HepG2 (cell line): ENCODE data around the gene KRT27. TPM values are rescaled to one million over a fixed set of nuclear protein-coding genes. Genes with fewer than 3 reads are reported as not detected.

Experiments used
- ATAC-seq: fragments of 200-7000 bp; cut with Tn5 transposase; 3 replicates; pipeline ENCODE4 v1.9.1; 2020; ENCODE audit warnings: mild to moderate bottlenecking, moderate library complexity
- BruUV-seq: library from RNA; stranded (reverse); fragments of 400-500 nt; replicated peaks from 2 replicates; lab custom pipeline; 2021; lab: Mats Ljungman, UMichigan
- CTCF ChIA-PET: fragments of 300-600 bp; formaldehyde crosslinking; extraction: SDS; loops from one replicate; lab custom pipeline; 2021; ENCODE audit warnings: low total read pairs, inconsistent platforms, low intra/inter-chr PET ratio; lab: Yijun Ruan, JAX
- POLR2A ChIA-PET: fragments of 350-600 bp; sonication (Branson Sonifier 250); formaldehyde crosslinking; loops from one replicate; lab custom pipeline; 2020; ENCODE audit warnings: antibody characterized with exemption, inconsistent platforms; lab: Yijun Ruan, JAX
- DNase-seq: peaks from one replicate; pipeline ENCODE4 v3.0.0-alpha.2; 2015; ENCODE audit warnings: low spot score
- FAIRE-seq: peaks from 3 replicates; lab custom pipeline; 2011; peaks lifted over from hg19 to GRCh38; lab: Jason Lieb, UNC
- H2AFZ ChIP-seq: one replicate; pipeline ENCODE4 v1.6.1; 2011; ENCODE audit warnings: low read length, inconsistent platforms
- H3K27ac ChIP-seq: fragments of 300-600 bp; 3 replicates; pipeline ENCODE4 v1.8.0; 2011; ENCODE audit warnings: mixed run types, mild to moderate bottlenecking, mixed read lengths, low read length, inconsistent platforms; ENCODE audit not compliant: insufficient read depth; ENCODE audit errors: extremely low read length
- H3K27me3 ChIP-seq, 2 experiments: fragments of 200-600 bp in 1 of 2; 2 replicates in 1 of 2; 3 replicates in 1 of 2; pipeline versions ENCODE4 v1.6.0 to v1.8.0; 2011; ENCODE audit warnings: low read length in 2 of 2, mild to moderate bottlenecking in 2 of 2, moderate library complexity in 2 of 2, inconsistent platforms in 1 of 2; ENCODE audit not compliant: insufficient read depth in 2 of 2, control insufficient read depth in 1 of 2
- H3K36me3 ChIP-seq, 2 experiments: fragments of 200-600 bp in 1 of 2; replicated peaks in 1 of 2; 2 replicates in 1 of 2; 3 replicates in 1 of 2; pipeline versions ENCODE4 v1.5.1 to v1.8.0; 2011; ENCODE audit warnings: low read length in 2 of 2, inconsistent platforms in 1 of 2; ENCODE audit not compliant: insufficient read depth in 2 of 2, control insufficient read depth in 1 of 2
- H3K4me1 ChIP-seq: 2 replicates; pipeline ENCODE4 v1.5.1; 2012; ENCODE audit warnings: low read length, inconsistent platforms; ENCODE audit not compliant: insufficient read depth
- H3K4me2 ChIP-seq: 2 replicates; pipeline ENCODE4 v1.6.0; 2011; ENCODE audit warnings: low read depth, low read length, inconsistent platforms
- H3K4me3 ChIP-seq, 3 experiments: fragments of 200-600 bp in 1 of 3; sonication (generic), shearing (Covaris generic) in 1 of 3; replicated peaks in 1 of 3; 2 replicates each; pipeline ENCODE4 v1.5.1; 2011 to 2016; ENCODE audit warnings: low read length in 3 of 3, inconsistent platforms in 2 of 3, low read depth in 2 of 3, mild to moderate bottlenecking in 2 of 3, control low read depth in 1 of 3, mixed read lengths in 1 of 3; ENCODE audit not compliant: insufficient read depth in 1 of 3
- H3K79me2 ChIP-seq: one replicate; pipeline ENCODE4 v1.6.1; 2011; ENCODE audit warnings: low read length, inconsistent platforms; ENCODE audit not compliant: insufficient read depth
- H3K9ac ChIP-seq: 2 replicates; pipeline ENCODE4 v1.6.0; 2011; ENCODE audit warnings: mild to moderate bottlenecking, low read depth, low read length, inconsistent platforms; ENCODE audit not compliant: insufficient read depth
- H3K9me3 ChIP-seq: 2 replicates; pipeline ENCODE4 v1.5.1; 2012; ENCODE audit warnings: mild to moderate bottlenecking, low read length
- H4K20me1 ChIP-seq: 2 replicates; pipeline ENCODE4 v1.6.0; 2011; ENCODE audit warnings: inconsistent platforms, mild to moderate bottlenecking, low read length, moderate library complexity; ENCODE audit not compliant: insufficient read depth
- HIVEP1 ChIP-seq: sonication (generic); formaldehyde crosslinking; IDR thresholded peaks from 2 replicates; pipeline ENCODE4 v1.4.0; 2020; ENCODE audit warnings: mild to moderate bottlenecking, missing genetic modification reagents
- NBN ChIP-seq: fragments of 450-650 bp; conservative IDR thresholded peaks from 2 replicates; pipeline ENCODE4 v1.6.1; 2017
- NR2F6 ChIP-seq, 2 experiments: IDR thresholded peaks; 2 replicates each; pipeline ENCODE4 v1.6.1; 2016; ENCODE audit warnings: antibody characterized with exemption in 1 of 2, mild to moderate bottlenecking in 1 of 2
- PHF8 ChIP-seq: sonication (generic); formaldehyde crosslinking; IDR thresholded peaks from 2 replicates; pipeline ENCODE4 v1.5.0; 2020; ENCODE audit warnings: missing genetic modification reagents
- TAF15 ChIP-seq: fragments of 200-400 bp; formaldehyde crosslinking; IDR thresholded peaks from one replicate; pipeline ENCODE4 v1.6.1; 2018; ENCODE audit warnings: mild to moderate bottlenecking, low read depth, low read length; ENCODE audit not compliant: poor library complexity, severe bottlenecking
- TEAD2 ChIP-seq: sonication (generic); formaldehyde crosslinking; IDR thresholded peaks from 2 replicates; pipeline ENCODE4 v1.9.0; 2021; ENCODE audit warnings: missing genetic modification reagents
- ZFP1 ChIP-seq: IDR thresholded peaks from 2 replicates; pipeline ENCODE4 v1.6.1; 2016
- ZNF101 ChIP-seq: sonication (generic); formaldehyde crosslinking; IDR thresholded peaks from 2 replicates; pipeline ENCODE4 v1.4.0; 2020; ENCODE audit warnings: mild to moderate bottlenecking, low read depth, missing genetic modification reagents, borderline replicate concordance
- ZNF766 ChIP-seq: sonication (generic); formaldehyde crosslinking; IDR thresholded peaks from 2 replicates; pipeline ENCODE4 v1.5.0; 2020; ENCODE audit warnings: missing genetic modification reagents, borderline replicate concordance
- WGBS: methylation state at CpG from one replicate; pipeline ENCODE4 v1.1.6; 2017; ENCODE audit warnings: low lambda C conversion rate; 5-methylcytosine and 5-hydroxymethylcytosine counted together
- in situ Hi-C: cut with HindIII; loops from 2 replicates; pipeline ENCODE4 v1.10.0; 2017; ENCODE audit warnings: low pct_unique_long_range_greater_than_20kb; ENCODE audit not compliant: extremely low pct_ligation_motif_present
- intact Hi-C: fragments of 100-400 bp; cut with micrococcal nuclease; formaldehyde crosslinking; loops from one replicate; pipeline ENCODE4 v1.10.0; 2022; ENCODE audit not compliant: unreplicated experiment
- polyA plus RNA-seq, 8 experiments: library from polyadenylated mRNA; depleted of rRNA in 3 of 8; stranded (reverse) in 7 of 8; unstranded in 1 of 8; fragments of >200 nt; fragmentation: Illumina TruSeq in 4 of 8; extraction: Trizol in 4 of 8; gene quantifications; 2 replicates each; pipeline versions ENCODE4 v1.2.1 to v1.2.3, GENCODE V29; 2011 to 2016; ENCODE audit warnings: low read depth in 4 of 8, missing spikeins in 1 of 8, mixed read lengths in 1 of 8; ENCODE audit not compliant: insufficient read depth in 1 of 8
- total RNA-seq, 5 experiments: library from RNA; depleted of rRNA; stranded (reverse); fragments of >200 nt; fragmentation: Illumina TruSeq; extraction: Trizol; gene quantifications; 2 replicates each; pipeline ENCODE4 v1.2.3, GENCODE V29; 2016; ENCODE audit warnings: low read depth in 1 of 5
- TF ChIP-seq, protein P1 (sequence below): conservative IDR thresholded peaks from 2 replicates; pipeline ENCODE4 v1.6.1; 2018; ENCODE audit warnings: missing genetic modification reagents
- TF ChIP-seq, protein P2 (sequence below): sonication (generic); formaldehyde crosslinking; IDR thresholded peaks from 2 replicates; pipeline ENCODE4 v1.5.1; 2020; ENCODE audit warnings: missing genetic modification reagents, mild to moderate bottlenecking, borderline replicate concordance
- TF ChIP-seq, protein P3 (sequence below): sonication (generic); formaldehyde crosslinking; conservative IDR thresholded peaks from 2 replicates; pipeline ENCODE4 v1.8.0; 2022; ENCODE audit warnings: missing genetic modification reagents
- TF ChIP-seq, protein P4 (sequence below): IDR thresholded peaks from 2 replicates; pipeline ENCODE4 v1.6.1; 2016; ENCODE audit warnings: low read depth
- TF ChIP-seq, protein P5 (sequence below): IDR thresholded peaks from 2 replicates; pipeline ENCODE4 v1.6.1; 2016; ENCODE audit warnings: missing compliant biosample characterization, missing genetic modification reagents, borderline replicate concordance
- TF ChIP-seq, protein P6 (sequence below): sonication (generic); formaldehyde crosslinking; IDR thresholded peaks from 2 replicates; pipeline ENCODE4 v1.5.1; 2020; ENCODE audit warnings: mild to moderate bottlenecking, missing genetic modification reagents, borderline replicate concordance

Gene KRT27
- total and polyA plus RNA-seq, 2 of the 13 experiments (the other 11 are each of a cell fraction or from before 2014, with no cell fraction given), result not detected

DNA sequence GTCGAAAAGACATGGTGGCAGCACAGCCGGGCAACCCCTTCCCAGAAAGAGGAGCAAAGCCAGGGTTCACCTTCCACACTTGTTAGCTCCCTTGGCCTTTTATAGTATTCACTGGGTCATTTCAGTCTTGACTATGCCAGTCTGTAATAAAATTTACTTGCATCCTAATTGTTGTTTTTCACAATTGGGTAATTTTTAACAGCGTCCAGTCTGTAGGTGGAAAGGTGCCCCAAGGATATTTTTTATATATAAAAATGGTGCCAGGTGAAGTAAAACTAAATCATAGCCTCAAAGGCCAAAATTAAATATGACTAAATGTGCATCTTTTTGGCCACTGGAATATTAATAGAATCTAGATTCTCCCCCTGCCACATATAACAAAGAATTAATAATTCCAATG lies 10.2 kb downstream of the KRT27 start, which contains the start of gene KRT26:
TSS of gene KRT26 (minus strand) at position 101 of the 400 bp plus-strand sequence. CDS start at position 13, 88 bp downstream.
- BruUV-seq, result no TSS peak
- H3K9me3 ChIP-seq, result no peaks in the 10 kb centered on the region
- H3K9ac ChIP-seq, result no peak within 1 kb of the TSS
- H4K20me1 ChIP-seq, result no peaks in the 10 kb centered on the region
- ChIA-PET CTCF (no interaction called here), POLR2A (no interaction called here)
- in situ Hi-C loops, result no loop called here
- no peaks in the 10 kb centered on the region for H3K36me3 ChIP-seq
- no peak within 1 kb of the TSS for H2AFZ ChIP-seq
- H3K4me1 ChIP-seq, result no peaks in the 10 kb centered on the region
- H3K4me2 ChIP-seq, result no peak within 1 kb of the TSS
- 3% methylated on average over 3 of the region's 3 CpGs for WGBS
- intact Hi-C loops, result no loop called here
- peaks cover 0 to 15% of the 10 kb centered on the region in 2 experiments; a peak in 4 of 5 replicates for H3K27me3 ChIP-seq
- FAIRE-seq, result no peak
- DNase-seq, result no peak
- no peak within 1 kb of the TSS for H3K27ac ChIP-seq
- H3K79me2 ChIP-seq, result no peaks in the 10 kb centered on the region
- no peak within 1 kb of the TSS for H3K4me3 ChIP-seq
- no peak for ATAC-seq
- TF ChIP-seq ZNF766 (no peak), TAF15 (no peak), ZFP1 (no peak), ZNF101 (CRISPR knock-in tag) (no peak), PHF8 (CRISPR knock-in tag) (no peak), TEAD2 (CRISPR knock-in tag) (no peak), NR2F6 (IDR thresholded peaks at IDR 0.05) (no peak), NR2F6 (CRISPR knock-in tag; IDR thresholded peaks at IDR 0.05) (no peak), HIVEP1 (CRISPR knock-in tag) (no peak), NBN (no peak)
- TF ChIP-seq, protein P1, sequence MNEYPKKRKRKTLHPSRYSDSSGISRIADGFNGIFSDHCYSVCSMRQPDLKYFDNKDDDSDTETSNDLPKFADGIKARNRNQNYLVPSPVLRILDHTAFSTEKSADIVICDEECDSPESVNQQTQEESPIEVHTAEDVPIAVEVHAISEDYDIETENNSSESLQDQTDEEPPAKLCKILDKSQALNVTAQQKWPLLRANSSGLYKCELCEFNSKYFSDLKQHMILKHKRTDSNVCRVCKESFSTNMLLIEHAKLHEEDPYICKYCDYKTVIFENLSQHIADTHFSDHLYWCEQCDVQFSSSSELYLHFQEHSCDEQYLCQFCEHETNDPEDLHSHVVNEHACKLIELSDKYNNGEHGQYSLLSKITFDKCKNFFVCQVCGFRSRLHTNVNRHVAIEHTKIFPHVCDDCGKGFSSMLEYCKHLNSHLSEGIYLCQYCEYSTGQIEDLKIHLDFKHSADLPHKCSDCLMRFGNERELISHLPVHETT, result no peak
- TF ChIP-seq, protein P2, sequence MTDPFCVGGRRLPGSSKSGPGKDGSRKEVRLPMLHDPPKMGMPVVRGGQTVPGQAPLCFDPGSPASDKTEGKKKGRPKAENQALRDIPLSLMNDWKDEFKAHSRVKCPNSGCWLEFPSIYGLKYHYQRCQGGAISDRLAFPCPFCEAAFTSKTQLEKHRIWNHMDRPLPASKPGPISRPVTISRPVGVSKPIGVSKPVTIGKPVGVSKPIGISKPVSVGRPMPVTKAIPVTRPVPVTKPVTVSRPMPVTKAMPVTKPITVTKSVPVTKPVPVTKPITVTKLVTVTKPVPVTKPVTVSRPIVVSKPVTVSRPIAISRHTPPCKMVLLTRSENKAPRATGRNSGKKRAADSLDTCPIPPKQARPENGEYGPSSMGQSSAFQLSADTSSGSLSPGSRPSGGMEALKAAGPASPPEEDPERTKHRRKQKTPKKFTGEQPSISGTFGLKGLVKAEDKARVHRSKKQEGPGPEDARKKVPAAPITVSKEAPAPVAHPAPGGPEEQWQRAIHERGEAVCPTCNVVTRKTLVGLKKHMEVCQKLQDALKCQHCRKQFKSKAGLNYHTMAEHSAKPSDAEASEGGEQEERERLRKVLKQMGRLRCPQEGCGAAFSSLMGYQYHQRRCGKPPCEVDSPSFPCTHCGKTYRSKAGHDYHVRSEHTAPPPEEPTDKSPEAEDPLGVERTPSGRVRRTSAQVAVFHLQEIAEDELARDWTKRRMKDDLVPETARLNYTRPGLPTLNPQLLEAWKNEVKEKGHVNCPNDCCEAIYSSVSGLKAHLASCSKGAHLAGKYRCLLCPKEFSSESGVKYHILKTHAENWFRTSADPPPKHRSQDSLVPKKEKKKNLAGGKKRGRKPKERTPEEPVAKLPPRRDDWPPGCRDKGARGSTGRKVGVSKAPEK, result no peak
- TF ChIP-seq, protein P3, sequence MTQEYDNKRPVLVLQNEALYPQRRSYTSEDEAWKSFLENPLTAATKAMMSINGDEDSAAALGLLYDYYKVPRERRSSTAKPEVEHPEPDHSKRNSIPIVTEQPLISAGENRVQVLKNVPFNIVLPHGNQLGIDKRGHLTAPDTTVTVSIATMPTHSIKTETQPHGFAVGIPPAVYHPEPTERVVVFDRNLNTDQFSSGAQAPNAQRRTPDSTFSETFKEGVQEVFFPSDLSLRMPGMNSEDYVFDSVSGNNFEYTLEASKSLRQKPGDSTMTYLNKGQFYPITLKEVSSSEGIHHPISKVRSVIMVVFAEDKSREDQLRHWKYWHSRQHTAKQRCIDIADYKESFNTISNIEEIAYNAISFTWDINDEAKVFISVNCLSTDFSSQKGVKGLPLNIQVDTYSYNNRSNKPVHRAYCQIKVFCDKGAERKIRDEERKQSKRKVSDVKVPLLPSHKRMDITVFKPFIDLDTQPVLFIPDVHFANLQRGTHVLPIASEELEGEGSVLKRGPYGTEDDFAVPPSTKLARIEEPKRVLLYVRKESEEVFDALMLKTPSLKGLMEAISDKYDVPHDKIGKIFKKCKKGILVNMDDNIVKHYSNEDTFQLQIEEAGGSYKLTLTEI (CRISPR knock-in tag), result no peak
- TF ChIP-seq, protein P4, sequence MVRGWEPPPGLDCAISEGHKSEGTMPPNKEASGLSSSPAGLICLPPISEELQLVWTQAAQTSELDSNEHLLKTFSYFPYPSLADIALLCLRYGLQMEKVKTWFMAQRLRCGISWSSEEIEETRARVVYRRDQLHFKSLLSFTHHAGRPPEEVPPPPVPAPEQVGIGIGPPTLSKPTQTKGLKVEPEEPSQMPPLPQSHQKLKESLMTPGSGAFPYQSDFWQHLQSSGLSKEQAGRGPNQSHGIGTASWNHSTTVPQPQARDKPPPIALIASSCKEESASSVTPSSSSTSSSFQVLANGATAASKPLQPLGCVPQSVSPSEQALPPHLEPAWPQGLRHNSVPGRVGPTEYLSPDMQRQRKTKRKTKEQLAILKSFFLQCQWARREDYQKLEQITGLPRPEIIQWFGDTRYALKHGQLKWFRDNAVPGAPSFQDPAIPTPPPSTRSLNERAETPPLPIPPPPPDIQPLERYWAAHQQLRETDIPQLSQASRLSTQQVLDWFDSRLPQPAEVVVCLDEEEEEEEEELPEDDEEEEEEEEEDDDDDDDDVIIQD, result no peak
- TF ChIP-seq, protein P5, sequence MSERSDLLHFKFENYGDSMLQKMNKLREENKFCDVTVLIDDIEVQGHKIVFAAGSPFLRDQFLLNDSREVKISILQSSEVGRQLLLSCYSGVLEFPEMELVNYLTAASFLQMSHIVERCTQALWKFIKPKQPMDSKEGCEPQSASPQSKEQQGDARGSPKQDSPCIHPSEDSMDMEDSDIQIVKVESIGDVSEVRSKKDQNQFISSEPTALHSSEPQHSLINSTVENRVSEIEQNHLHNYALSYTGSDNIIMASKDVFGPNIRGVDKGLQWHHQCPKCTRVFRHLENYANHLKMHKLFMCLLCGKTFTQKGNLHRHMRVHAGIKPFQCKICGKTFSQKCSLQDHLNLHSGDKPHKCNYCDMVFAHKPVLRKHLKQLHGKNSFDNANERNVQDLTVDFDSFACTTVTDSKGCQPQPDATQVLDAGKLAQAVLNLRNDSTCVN (CRISPR knock-in tag), result no peak
- TF ChIP-seq, protein P6, sequence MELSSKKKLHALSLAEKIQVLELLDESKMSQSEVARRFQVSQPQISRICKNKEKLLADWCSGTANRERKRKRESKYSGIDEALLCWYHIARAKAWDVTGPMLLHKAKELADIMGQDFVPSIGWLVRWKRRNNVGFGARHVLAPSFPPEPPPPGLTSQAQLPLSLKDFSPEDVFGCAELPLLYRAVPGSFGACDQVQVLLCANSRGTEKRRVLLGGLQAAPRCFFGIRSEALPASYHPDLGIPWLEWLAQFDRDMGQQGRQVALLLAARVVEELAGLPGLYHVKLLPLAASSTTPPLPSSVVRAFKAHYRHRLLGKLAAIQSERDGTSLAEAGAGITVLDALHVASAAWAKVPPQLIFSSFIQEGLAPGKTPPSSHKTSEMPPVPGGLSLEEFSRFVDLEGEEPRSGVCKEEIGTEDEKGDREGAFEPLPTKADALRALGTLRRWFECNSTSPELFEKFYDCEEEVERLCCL (CRISPR knock-in tag), result no peak
